Anterior cingulate cortex (tissue), 58 donors: ENCODE results near the gene FRMD5.

Experiments used
- DNase-seq, 58 donors: peaks; one replicate each; lab custom pipeline; 2025; lab: John Stamatoyannopoulos, UW

The FRMD5 gene

GRCh38 chr15:44173813-44174212 lies 21.3 kb downstream of the FRMD5 start:
- no peak for DNase-seq

GRCh38 chr15:44163370-44163769 lies 31.7 kb downstream of the FRMD5 start:
- no peak for DNase-seq

- DNase-seq: no peak
Observed at GRCh38 chr15:44160796-44161195, 34.3 kb downstream of the FRMD5 start.

GRCh38 chr15:44159492-44159891 lies 35.6 kb downstream of the FRMD5 start:
- DNase-seq: no peak

GRCh38 chr15:44158111-44158510 lies 37.0 kb downstream of the FRMD5 start:
- DNase-seq: no peak

- no peak for DNase-seq
Observed at GRCh38 chr15:44157679-44158078, 37.4 kb downstream of the FRMD5 start.

GRCh38 chr15:44153352-44153751 lies 41.7 kb downstream of the FRMD5 start:
- no peak for DNase-seq

- DNase-seq: no peak
Observed at GRCh38 chr15:44149224-44149623, 45.8 kb downstream of the FRMD5 start.

GRCh38 chr15:44148580-44148979 lies 46.5 kb downstream of the FRMD5 start:
- no peak for DNase-seq

GRCh38 chr15:44147636-44148035 lies 47.4 kb downstream of the FRMD5 start:
- DNase-seq: no peak

GRCh38 chr15:44145495-44145894 lies 49.6 kb downstream of the FRMD5 start:
- DNase-seq: no peak

GRCh38 chr15:44144992-44145391 lies 50.1 kb downstream of the FRMD5 start:
- no peak for DNase-seq

GRCh38 chr15:44144184-44144583 lies 50.9 kb downstream of the FRMD5 start:
- no peak for DNase-seq

- DNase-seq: no peak
Observed at GRCh38 chr15:44137750-44138149, 57.3 kb downstream of the FRMD5 start.

- DNase-seq: no peak
Observed at GRCh38 chr15:44136991-44137477, 58.0 kb downstream of the FRMD5 start.

- DNase-seq: no peak
Observed at GRCh38 chr15:44132057-44132456, 63.0 kb downstream of the FRMD5 start.

- no peak for DNase-seq
Observed at GRCh38 chr15:44130778-44131177, 64.3 kb downstream of the FRMD5 start.

GRCh38 chr15:44129911-44130310 lies 65.2 kb downstream of the FRMD5 start:
- no peak for DNase-seq

- DNase-seq: no peak
Observed at GRCh38 chr15:44128443-44128842, 66.6 kb downstream of the FRMD5 start.

GRCh38 chr15:44125879-44126278 lies 69.2 kb downstream of the FRMD5 start:
- no peak for DNase-seq

GRCh38 chr15:44102675-44103254 lies 92.3 kb downstream of the FRMD5 start:
- peak in 47 of 58 donors; percentile 5 to 90 (median 38) for DNase-seq

- DNase-seq: no peak
Observed at GRCh38 chr15:44101944-44102343, 93.1 kb downstream of the FRMD5 start.

- no peak for DNase-seq
Observed at GRCh38 chr15:44101286-44101685, 93.8 kb downstream of the FRMD5 start.
